Activated naive CD4-positive, alpha-beta T cell treated with anti-CD3 and anti-CD28 coated beads, Interleukin-2, amount 50 U/mL, for 24 hours (primary cell): Measurements from ENCODE around the gene FUBP3.
"Not testable (repeated sequence)": the region's sequence is repeated elsewhere in the genome, so short reads cannot be mapped to it uniquely, and the experiment has no call there.

Experiments
- H3K27ac Mint-ChIP-seq: one replicate; pipeline ENCODE4 v1.8.0; 2021; ENCODE audit warnings: mild to moderate bottlenecking, mixed read lengths
- H3K27me3 Mint-ChIP-seq: one replicate; pipeline ENCODE4 v1.8.0; 2021; ENCODE audit warnings: mixed read lengths
- H3K36me3 Mint-ChIP-seq: one replicate; pipeline ENCODE4 v1.8.0; 2021; ENCODE audit warnings: mixed read lengths
- H3K4me1 Mint-ChIP-seq: one replicate; pipeline ENCODE4 v1.8.0; 2021; ENCODE audit warnings: mixed read lengths
- H3K4me3 Mint-ChIP-seq: one replicate; pipeline ENCODE4 v1.8.0; 2021; ENCODE audit warnings: mild to moderate bottlenecking, mixed read lengths
- H3K9me3 Mint-ChIP-seq: one replicate; pipeline ENCODE4 v1.8.0; 2021; ENCODE audit warnings: mixed read lengths

FUBP3 gene

GRCh38 chr9:130544364-130544763, 35.0 kb upstream of the FUBP3 start:
- Mint-ChIP-seq H3K9me3 (peaks cover 4% of the 10 kb centered on the region), H3K4me3 (no peak overlapping the region), H3K4me1 (no peaks in the 10 kb centered on the region), H3K27ac (no peak overlapping the region), H3K36me3 (peaks cover 2% of the 10 kb centered on the region), H3K27me3 (peaks cover 6% of the 10 kb centered on the region)

GRCh38 chr9:130548103-130548502, 31.3 kb upstream of the FUBP3 start:
- Mint-ChIP-seq H3K27me3 (no peaks in the 10 kb centered on the region), H3K4me3 (no peak overlapping the region), H3K36me3 (peaks cover 2% of the 10 kb centered on the region), H3K9me3 (peaks cover 4% of the 10 kb centered on the region), H3K4me1 (no peaks in the 10 kb centered on the region), H3K27ac (no peak overlapping the region)

GRCh38 chr9:130549093-130549735, 30.2 kb upstream of the FUBP3 start:
- no peaks in the 10 kb centered on the region for H3K27me3 Mint-ChIP-seq
- peaks cover 4% of the 10 kb centered on the region for H3K9me3 Mint-ChIP-seq
- H3K36me3 Mint-ChIP-seq: peaks cover 2% of the 10 kb centered on the region
- H3K27ac Mint-ChIP-seq: no peak overlapping the region
- no peak overlapping the region for H3K4me3 Mint-ChIP-seq
- no peaks in the 10 kb centered on the region for H3K4me1 Mint-ChIP-seq

- no peaks in the 10 kb centered on the region for H3K4me1 Mint-ChIP-seq
- H3K36me3 Mint-ChIP-seq: no peaks in the 10 kb centered on the region
- H3K9me3 Mint-ChIP-seq: no peaks in the 10 kb centered on the region
- no peak overlapping the region for H3K4me3 Mint-ChIP-seq
- no peak overlapping the region for H3K27ac Mint-ChIP-seq
- H3K27me3 Mint-ChIP-seq: peaks cover 3% of the 10 kb centered on the region
Observed at GRCh38 chr9:130554606-130555005, 24.8 kb upstream of the FUBP3 start.

- Mint-ChIP-seq H3K9me3 (no peaks in the 10 kb centered on the region), H3K4me1 (no peaks in the 10 kb centered on the region), H3K27ac (no peak overlapping the region), H3K36me3 (no peaks in the 10 kb centered on the region), H3K27me3 (peaks cover 3% of the 10 kb centered on the region), H3K4me3 (no peak overlapping the region)
Observed at GRCh38 chr9:130555061-130555460, 24.3 kb upstream of the FUBP3 start.

- H3K36me3 Mint-ChIP-seq: no peaks in the 10 kb centered on the region
Observed at GRCh38 chr9:130555968-130556367, 23.4 kb upstream of the FUBP3 start.

GRCh38 chr9:130556396-130557076, 22.8 kb upstream of the FUBP3 start:
- Mint-ChIP-seq H3K27ac (no peak overlapping the region), H3K4me3 (no peak overlapping the region), H3K36me3 (no peaks in the 10 kb centered on the region), H3K4me1 (no peaks in the 10 kb centered on the region), H3K9me3 (no peaks in the 10 kb centered on the region), H3K27me3 (peaks cover 3% of the 10 kb centered on the region)

More at GRCh38 chr9:130555968-130556367, 23.4 kb upstream of the FUBP3 start:
- Mint-ChIP-seq H3K27me3 (peaks cover 3% of the 10 kb centered on the region), H3K4me3 (no peak overlapping the region), H3K27ac (no peak overlapping the region), H3K9me3 (no peaks in the 10 kb centered on the region), H3K4me1 (no peaks in the 10 kb centered on the region)

- Mint-ChIP-seq H3K4me1 (no peaks in the 10 kb centered on the region), H3K4me3 (no peak overlapping the region), H3K36me3 (no peaks in the 10 kb centered on the region), H3K27ac (no peak overlapping the region), H3K27me3 (peaks cover 3% of the 10 kb centered on the region), H3K9me3 (no peaks in the 10 kb centered on the region)
Observed at GRCh38 chr9:130557077-130557468, 22.3 kb upstream of the FUBP3 start.

- Mint-ChIP-seq H3K27ac (no peak overlapping the region), H3K9me3 (no peaks in the 10 kb centered on the region), H3K36me3 (no peaks in the 10 kb centered on the region), H3K4me3 (no peak overlapping the region), H3K4me1 (no peaks in the 10 kb centered on the region), H3K27me3 (peaks cover 1% of the 10 kb centered on the region)
Observed at GRCh38 chr9:130561056-130561455, 18.3 kb upstream of the FUBP3 start.

- not testable (repeated sequence) for H3K4me3 Mint-ChIP-seq, H3K27me3 Mint-ChIP-seq, H3K4me1 Mint-ChIP-seq, H3K27ac Mint-ChIP-seq, H3K36me3 Mint-ChIP-seq, H3K9me3 Mint-ChIP-seq
Observed at GRCh38 chr9:130562525-130562924, 16.9 kb upstream of the FUBP3 start.

- Mint-ChIP-seq H3K27me3 (peaks cover 1% of the 10 kb centered on the region), H3K9me3 (no peaks in the 10 kb centered on the region), H3K27ac (no peak overlapping the region), H3K36me3 (no peaks in the 10 kb centered on the region), H3K4me1 (no peaks in the 10 kb centered on the region), H3K4me3 (no peak overlapping the region)
Observed at GRCh38 chr9:130563797-130564196, 15.6 kb upstream of the FUBP3 start.

- Mint-ChIP-seq H3K36me3 (no peaks in the 10 kb centered on the region), H3K4me3 (no peak overlapping the region)
Observed at GRCh38 chr9:130565792-130566191, 13.6 kb upstream of the FUBP3 start.

GRCh38 chr9:130570208-130570607, 9.2 kb upstream of the FUBP3 start:
- no peaks in the 10 kb centered on the region for H3K4me1 Mint-ChIP-seq
- H3K4me3 Mint-ChIP-seq: no peak overlapping the region
- no peaks in the 10 kb centered on the region for H3K27me3 Mint-ChIP-seq
- no peak overlapping the region for H3K27ac Mint-ChIP-seq
- no peaks in the 10 kb centered on the region for H3K36me3 Mint-ChIP-seq
- no peaks in the 10 kb centered on the region for H3K9me3 Mint-ChIP-seq

More at GRCh38 chr9:130565792-130566191, 13.6 kb upstream of the FUBP3 start:
- Mint-ChIP-seq H3K27ac (no peak overlapping the region), H3K4me1 (no peaks in the 10 kb centered on the region), H3K9me3 (no peaks in the 10 kb centered on the region), H3K27me3 (peaks cover 1% of the 10 kb centered on the region)

GRCh38 chr9:130575514-130575913, 3.9 kb upstream of the FUBP3 start:
- Mint-ChIP-seq H3K27ac (no peak overlapping the region), H3K4me3 (no peak overlapping the region), H3K9me3 (no peaks in the 10 kb centered on the region), H3K27me3 (no peaks in the 10 kb centered on the region), H3K4me1 (peaks cover 19% of the 10 kb centered on the region), H3K36me3 (no peaks in the 10 kb centered on the region)

GRCh38 chr9:130576176-130576575, 3.2 kb upstream of the FUBP3 start:
- no peaks in the 10 kb centered on the region for H3K9me3 Mint-ChIP-seq
- peaks cover 25% of the 10 kb centered on the region for H3K4me1 Mint-ChIP-seq
- no peaks in the 10 kb centered on the region for H3K27me3 Mint-ChIP-seq
- peaks cover 3% of the 10 kb centered on the region for H3K36me3 Mint-ChIP-seq
- H3K27ac Mint-ChIP-seq: no peak overlapping the region
- H3K4me3 Mint-ChIP-seq: no peak overlapping the region

- H3K4me1 Mint-ChIP-seq: peaks cover 47% of the 10 kb centered on the region
- peak overlapping the region; percentile 89 for H3K4me3 Mint-ChIP-seq
- peak overlapping the region; percentile 42 for H3K27ac Mint-ChIP-seq
- peaks cover 3% of the 10 kb centered on the region for H3K36me3 Mint-ChIP-seq
- H3K9me3 Mint-ChIP-seq: no peaks in the 10 kb centered on the region
- H3K27me3 Mint-ChIP-seq: no peaks in the 10 kb centered on the region
Observed at GRCh38 chr9:130579738-130580463, 524 bp downstream of the FUBP3 start.
